GM23338 (cell line): Measurements from ENCODE around the gene SLC39A8. TPM values are rescaled to one million over a fixed set of nuclear protein-coding genes. Genes with fewer than 3 reads are reported as not detected.

Experiments used
- ATAC-seq: fragments of 200-7000 bp; cut with Tn5 transposase; 3 replicates; pipeline ENCODE4 v1.9.1; 2020
- DNase-seq: peaks from one replicate; pipeline ENCODE4 v3.0.0-alpha.2; 2015; ENCODE audit warnings: low spot score
- H2AFZ ChIP-seq: fragments of 200-600 bp; sonication (generic); 2 replicates; pipeline ENCODE4 v1.8.0; 2016; ENCODE audit warnings: antibody characterized with exemption, mild to moderate bottlenecking, moderate library complexity
- H3F3A ChIP-seq: fragments of 200-600 bp; sonication (generic); replicated peaks from 2 replicates; pipeline ENCODE4 v1.8.0; 2017; ENCODE audit warnings: antibody characterized with exemption, mixed run types, low read depth
- H3K27ac ChIP-seq: fragments of 200-600 bp; sonication (generic); 2 replicates; pipeline ENCODE4 v1.6.1; 2016; ENCODE audit warnings: low read depth
- H3K27me3 ChIP-seq: fragments of 200-600 bp; sonication (generic); 2 replicates; pipeline ENCODE4 v1.8.0; 2016; ENCODE audit warnings: mild to moderate bottlenecking, mixed run types, moderate library complexity; ENCODE audit not compliant: insufficient read depth
- H3K36me3 ChIP-seq: fragments of 200-600 bp; sonication (generic); 2 replicates; pipeline ENCODE4 v1.8.0; 2016; ENCODE audit warnings: mild to moderate bottlenecking; ENCODE audit not compliant: insufficient read depth
- H3K4me1 ChIP-seq: fragments of 200-600 bp; sonication (generic); 2 replicates; pipeline ENCODE4 v1.8.0; 2016; ENCODE audit warnings: mild to moderate bottlenecking, moderate library complexity; ENCODE audit not compliant: insufficient read depth
- H3K4me2 ChIP-seq: fragments of 200-600 bp; sonication (generic); 2 replicates; pipeline ENCODE4 v1.7.1; 2017; ENCODE audit warnings: mixed run types
- H3K4me3 ChIP-seq: fragments of 200-600 bp; sonication (generic); 2 replicates; pipeline ENCODE4 v1.6.1; 2016; ENCODE audit warnings: mixed run types
- H3K79me2 ChIP-seq: fragments of 200-600 bp; sonication (generic); replicated peaks from 2 replicates; pipeline ENCODE4 v1.8.0; 2017; ENCODE audit warnings: mild to moderate bottlenecking; ENCODE audit not compliant: insufficient read depth
- H3K9me2 ChIP-seq: fragments of 200-600 bp; sonication (generic); 2 replicates; pipeline ENCODE4 v1.8.0; 2017; ENCODE audit not compliant: insufficient read depth
- H4K20me1 ChIP-seq: fragments of 200-600 bp; sonication (generic); replicated peaks from 2 replicates; pipeline ENCODE4 v1.8.0; 2017; ENCODE audit warnings: mild to moderate bottlenecking; ENCODE audit not compliant: insufficient read depth
- H3K27ac Mint-ChIP-seq: 2 replicates; pipeline ENCODE4 v1.8.0; 2020; ENCODE audit warnings: inconsistent platforms, mild to moderate bottlenecking, moderate library complexity, mixed read lengths
- H3K27me3 Mint-ChIP-seq: 3 replicates; pipeline ENCODE4 v1.8.0; 2022; ENCODE audit warnings: low read depth, mild to moderate bottlenecking, moderate library complexity, mixed read lengths, inconsistent platforms; ENCODE audit not compliant: insufficient read depth, poor library complexity
- H3K36me3 Mint-ChIP-seq: 3 replicates; pipeline ENCODE4 v1.8.0; 2021; ENCODE audit warnings: low read depth, mild to moderate bottlenecking, inconsistent platforms, moderate library complexity, mixed read lengths
- H3K4me1 Mint-ChIP-seq: 3 replicates; pipeline ENCODE4 v1.8.0; 2020; ENCODE audit warnings: mild to moderate bottlenecking, inconsistent platforms, mixed read lengths
- H3K4me3 Mint-ChIP-seq: 3 replicates; pipeline ENCODE4 v1.8.0; 2021; ENCODE audit warnings: moderate library complexity, mild to moderate bottlenecking, inconsistent platforms, mixed read lengths
- H3K9me3 Mint-ChIP-seq: 3 replicates; pipeline ENCODE4 v1.8.0; 2020; ENCODE audit warnings: moderate library complexity, mild to moderate bottlenecking, inconsistent platforms, mixed read lengths
- NANOG ChIP-seq: IDR thresholded peaks from 2 replicates; pipeline ENCODE4 v1.6.1; 2016; ENCODE audit warnings: antibody characterized with exemption, borderline replicate concordance
- polyA plus RNA-seq: library from polyadenylated mRNA; unstranded; fragments of >200 nt; fragmentation: Nextera tagmentation; extraction: Ambion mirVana; gene quantifications from 2 replicates; pipeline ENCODE4 v1.2.1, GENCODE V29; 2016
- total RNA-seq: library from RNA; depleted of rRNA; stranded (reverse); fragments of >200 nt; shearing (Covaris generic); gene quantifications from 2 replicates; pipeline ENCODE4 v1.2.3, GENCODE V29; 2014
- TF ChIP-seq, protein P1 (sequence below): fragments of 250-450 bp; sonication (Bioruptor Pico); IDR thresholded peaks from 2 replicates; pipeline ENCODE4 v1.5.0; 2020; ENCODE audit warnings: mild to moderate bottlenecking, moderate library complexity
- TF ChIP-seq, protein P2 (sequence below), 2 experiments: fragments of 200-600 bp in 1 of 2; sonication (generic) in 1 of 2; conservative IDR thresholded peaks; 2 replicates each; pipeline versions ENCODE4 v1.5.1 to v1.6.1; 2016 to 2017; ENCODE audit warnings: antibody characterized with exemption in 2 of 2, low read depth in 2 of 2, mild to moderate bottlenecking in 2 of 2, moderate library complexity in 1 of 2

SLC39A8 gene
- total and polyA plus RNA-seq, 2 experiments from 2014 or later: 20.1 to 42.5 TPM

- no peak overlapping the region for H3K4me3 Mint-ChIP-seq
- ATAC-seq: peak; percentile 100
- H3K4me1 Mint-ChIP-seq: peaks cover 22% of the 10 kb centered on the region
- Histone ChIP-seq H3K9me2 (no peaks in the 10 kb centered on the region), H3K36me3 (no peaks in the 10 kb centered on the region), H4K20me1 (no peaks in the 10 kb centered on the region), H3K79me2 (no peaks in the 10 kb centered on the region), H3K4me2 (no peak overlapping the region), H3K27me3 (no peaks in the 10 kb centered on the region), H3K4me1 (peaks cover 19% of the 10 kb centered on the region), H3K27ac (no peak overlapping the region), H3F3A (no peaks in the 10 kb centered on the region), H2AFZ (no peak overlapping the region), H3K4me3 (no peak overlapping the region)
- peak overlapping the region; percentile 28; the same call in 1 of the 2 replicates for H3K27ac Mint-ChIP-seq
- TF ChIP-seq NANOG: peak; percentile 57; the same call in 1 of the 2 replicates
- TF ChIP-seq, protein P1, sequence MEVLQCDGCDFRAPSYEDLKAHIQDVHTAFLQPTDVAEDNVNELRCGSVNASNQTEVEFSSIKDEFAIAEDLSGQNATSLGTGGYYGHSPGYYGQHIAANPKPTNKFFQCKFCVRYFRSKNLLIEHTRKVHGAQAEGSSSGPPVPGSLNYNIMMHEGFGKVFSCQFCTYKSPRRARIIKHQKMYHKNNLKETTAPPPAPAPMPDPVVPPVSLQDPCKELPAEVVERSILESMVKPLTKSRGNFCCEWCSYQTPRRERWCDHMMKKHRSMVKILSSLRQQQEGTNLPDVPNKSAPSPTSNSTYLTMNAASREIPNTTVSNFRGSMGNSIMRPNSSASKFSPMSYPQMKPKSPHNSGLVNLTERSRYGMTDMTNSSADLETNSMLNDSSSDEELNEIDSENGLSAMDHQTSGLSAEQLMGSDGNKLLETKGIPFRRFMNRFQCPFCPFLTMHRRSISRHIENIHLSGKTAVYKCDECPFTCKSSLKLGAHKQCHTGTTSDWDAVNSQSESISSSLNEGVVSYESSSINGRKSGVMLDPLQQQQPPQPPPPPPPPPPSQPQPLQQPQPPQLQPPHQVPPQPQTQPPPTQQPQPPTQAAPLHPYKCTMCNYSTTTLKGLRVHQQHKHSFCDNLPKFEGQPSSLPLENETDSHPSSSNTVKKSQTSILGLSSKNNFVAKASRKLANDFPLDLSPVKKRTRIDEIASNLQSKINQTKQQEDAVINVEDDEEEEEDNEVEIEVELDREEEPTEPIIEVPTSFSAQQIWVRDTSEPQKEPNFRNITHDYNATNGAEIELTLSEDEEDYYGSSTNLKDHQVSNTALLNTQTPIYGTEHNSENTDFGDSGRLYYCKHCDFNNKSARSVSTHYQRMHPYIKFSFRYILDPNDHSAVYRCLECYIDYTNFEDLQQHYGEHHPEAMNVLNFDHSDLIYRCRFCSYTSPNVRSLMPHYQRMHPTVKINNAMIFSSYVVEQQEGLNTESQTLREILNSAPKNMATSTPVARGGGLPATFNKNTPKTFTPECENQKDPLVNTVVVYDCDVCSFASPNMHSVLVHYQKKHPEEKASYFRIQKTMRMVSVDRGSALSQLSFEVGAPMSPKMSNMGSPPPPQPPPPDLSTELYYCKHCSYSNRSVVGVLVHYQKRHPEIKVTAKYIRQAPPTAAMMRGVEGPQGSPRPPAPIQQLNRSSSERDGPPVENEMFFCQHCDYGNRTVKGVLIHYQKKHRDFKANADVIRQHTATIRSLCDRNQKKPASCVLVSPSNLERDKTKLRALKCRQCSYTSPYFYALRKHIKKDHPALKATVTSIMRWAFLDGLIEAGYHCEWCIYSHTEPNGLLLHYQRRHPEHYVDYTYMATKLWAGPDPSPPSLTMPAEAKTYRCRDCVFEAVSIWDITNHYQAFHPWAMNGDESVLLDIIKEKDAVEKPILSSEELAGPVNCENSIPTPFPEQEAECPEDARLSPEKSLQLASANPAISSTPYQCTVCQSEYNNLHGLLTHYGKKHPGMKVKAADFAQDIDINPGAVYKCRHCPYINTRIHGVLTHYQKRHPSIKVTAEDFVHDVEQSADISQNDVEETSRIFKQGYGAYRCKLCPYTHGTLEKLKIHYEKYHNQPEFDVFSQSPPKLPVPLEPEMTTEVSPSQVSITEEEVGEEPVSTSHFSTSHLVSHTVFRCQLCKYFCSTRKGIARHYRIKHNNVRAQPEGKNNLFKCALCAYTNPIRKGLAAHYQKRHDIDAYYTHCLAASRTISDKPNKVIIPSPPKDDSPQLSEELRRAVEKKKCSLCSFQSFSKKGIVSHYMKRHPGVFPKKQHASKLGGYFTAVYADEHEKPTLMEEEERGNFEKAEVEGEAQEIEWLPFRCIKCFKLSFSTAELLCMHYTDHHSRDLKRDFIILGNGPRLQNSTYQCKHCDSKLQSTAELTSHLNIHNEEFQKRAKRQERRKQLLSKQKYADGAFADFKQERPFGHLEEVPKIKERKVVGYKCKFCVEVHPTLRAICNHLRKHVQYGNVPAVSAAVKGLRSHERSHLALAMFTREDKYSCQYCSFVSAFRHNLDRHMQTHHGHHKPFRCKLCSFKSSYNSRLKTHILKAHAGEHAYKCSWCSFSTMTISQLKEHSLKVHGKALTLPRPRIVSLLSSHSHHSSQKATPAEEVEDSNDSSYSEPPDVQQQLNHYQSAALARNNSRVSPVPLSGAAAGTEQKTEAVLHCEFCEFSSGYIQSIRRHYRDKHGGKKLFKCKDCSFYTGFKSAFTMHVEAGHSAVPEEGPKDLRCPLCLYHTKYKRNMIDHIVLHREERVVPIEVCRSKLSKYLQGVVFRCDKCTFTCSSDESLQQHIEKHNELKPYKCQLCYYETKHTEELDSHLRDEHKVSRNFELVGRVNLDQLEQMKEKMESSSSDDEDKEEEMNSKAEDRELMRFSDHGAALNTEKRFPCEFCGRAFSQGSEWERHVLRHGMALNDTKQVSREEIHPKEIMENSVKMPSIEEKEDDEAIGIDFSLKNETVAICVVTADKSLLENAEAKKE: no peak
- TF ChIP-seq, protein P2, sequence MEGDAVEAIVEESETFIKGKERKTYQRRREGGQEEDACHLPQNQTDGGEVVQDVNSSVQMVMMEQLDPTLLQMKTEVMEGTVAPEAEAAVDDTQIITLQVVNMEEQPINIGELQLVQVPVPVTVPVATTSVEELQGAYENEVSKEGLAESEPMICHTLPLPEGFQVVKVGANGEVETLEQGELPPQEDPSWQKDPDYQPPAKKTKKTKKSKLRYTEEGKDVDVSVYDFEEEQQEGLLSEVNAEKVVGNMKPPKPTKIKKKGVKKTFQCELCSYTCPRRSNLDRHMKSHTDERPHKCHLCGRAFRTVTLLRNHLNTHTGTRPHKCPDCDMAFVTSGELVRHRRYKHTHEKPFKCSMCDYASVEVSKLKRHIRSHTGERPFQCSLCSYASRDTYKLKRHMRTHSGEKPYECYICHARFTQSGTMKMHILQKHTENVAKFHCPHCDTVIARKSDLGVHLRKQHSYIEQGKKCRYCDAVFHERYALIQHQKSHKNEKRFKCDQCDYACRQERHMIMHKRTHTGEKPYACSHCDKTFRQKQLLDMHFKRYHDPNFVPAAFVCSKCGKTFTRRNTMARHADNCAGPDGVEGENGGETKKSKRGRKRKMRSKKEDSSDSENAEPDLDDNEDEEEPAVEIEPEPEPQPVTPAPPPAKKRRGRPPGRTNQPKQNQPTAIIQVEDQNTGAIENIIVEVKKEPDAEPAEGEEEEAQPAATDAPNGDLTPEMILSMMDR (conservative IDR thresholded peaks at IDR 0.05; ENCODE audit: low read depth in 2 of 2): peak; percentile 74 to 81
- peaks cover 3% of the 10 kb centered on the region; the same call in 1 of the 3 replicates for H3K36me3 Mint-ChIP-seq
- peak; percentile 90 for DNase-seq
- no peaks in the 10 kb centered on the region for H3K27me3 Mint-ChIP-seq
- H3K9me3 Mint-ChIP-seq: no peaks in the 10 kb centered on the region
These were observed 45.8 kb downstream of the SLC39A8 start for GRCh38 chr4:102299354-102300107.
